OCI-LY3 (cell line): Measurements from ENCODE around the gene HAPSTR1.

Source experiments
- CTCF ChIP-seq: fragments of 200-600, 300-600 bp; sonication (generic); IDR thresholded peaks from 2 replicates; pipeline ENCODE4 v1.5.1; 2014; ENCODE audit warnings: antibody characterized with exemption, low read length, low read depth
- EZH2phosphoT487 ChIP-seq: fragments of 200-600 bp; shearing (Covaris generic); IDR thresholded peaks from 2 replicates; pipeline ENCODE4 v1.6.1; 2018; ENCODE audit warnings: antibody characterized with exemption, mixed run types, low read depth

GRCh38 chr16:9095171-9095570 lies 3.7 kb downstream of the HAPSTR1 start:
- TF ChIP-seq CTCF (no peak), EZH2phosphoT487 (no peak)
